Tibial artery (tissue), 4 donors: Measurements from ENCODE around the gene AMPD2.

Source experiments
- DNase-seq, 2 donors: peaks; one replicate each; pipeline ENCODE4 v3.0.0-alpha.2; 2019
- H3K27ac ChIP-seq, 2 donors: fragments of 200-600 bp; sonication (generic) in 1 of 2; 1 replicate in 1 of 2; 2 replicates in 1 of 2; pipeline ENCODE4 v1.5.1; 2018 to 2019; ENCODE audit warnings: mild to moderate bottlenecking in 1 of 2
- H3K27me3 ChIP-seq, 2 donors: fragments of 200-600 bp; sonication (generic) in 1 of 2; one replicate each; pipeline versions ENCODE4 v1.5.1 to v1.6.0; 2016 to 2019
- H3K36me3 ChIP-seq, 3 donors: fragments of 200-600 bp; sonication (generic) in 2 of 3; one replicate each; pipeline ENCODE4 v1.5.1; 2016 to 2019; ENCODE audit warnings: mild to moderate bottlenecking in 2 of 3
- H3K4me1 ChIP-seq, 4 donors: fragments of 200-600 bp; sonication (generic) in 2 of 4; 1 replicate in 3 of 4; 2 replicates in 1 of 4; pipeline ENCODE4 v1.5.1; 2016 to 2019
- H3K4me3 ChIP-seq, 2 donors: fragments of 200-600 bp; sonication (generic) in 1 of 2; 1 replicate in 1 of 2; 2 replicates in 1 of 2; pipeline ENCODE4 v1.5.1; 2018 to 2019; ENCODE audit warnings: mild to moderate bottlenecking in 2 of 2
- H3K9me3 ChIP-seq, 3 donors: fragments of 200-600 bp; sonication (generic) in 1 of 3; one replicate each; pipeline ENCODE4 v1.5.1; 2016 to 2019
- intact Hi-C: fragments of 100-400 bp; cut with DNase I; formaldehyde crosslinking; loops from one replicate; pipeline ENCODE4 v1.15.0; 2023; ENCODE audit warnings: low total_unique reads
- TF ChIP-seq, protein P1 (sequence below), 2 experiments: fragments of 200-600 bp in 1 of 2; fragments of 450-650 bp in 1 of 2; IDR thresholded peaks; one replicate each; pipeline ENCODE4 v1.5.1; 2017 to 2019; ENCODE audit warnings: antibody characterized with exemption in 2 of 2, mild to moderate bottlenecking in 1 of 2, moderate library complexity in 1 of 2

AMPD2 gene

DNA sequence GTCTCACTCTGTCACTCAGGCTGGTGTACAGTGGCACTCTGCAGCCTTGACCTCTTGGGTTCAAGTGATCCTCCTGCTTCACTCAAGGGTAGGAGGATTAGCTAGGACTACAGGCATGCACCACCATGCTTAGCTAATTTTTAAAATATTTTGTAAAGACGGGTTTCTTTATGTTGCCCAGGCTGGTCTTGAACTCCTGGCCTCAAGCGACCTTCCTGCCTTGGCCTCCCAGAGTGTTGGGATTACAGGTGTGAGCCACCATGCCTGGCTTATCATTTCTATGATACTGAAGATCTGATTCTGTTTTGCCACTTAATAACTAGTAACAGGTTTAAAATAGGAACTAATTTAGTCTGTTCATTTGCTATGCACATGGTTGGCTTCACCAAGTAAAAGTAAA lies 37.6 kb upstream of the AMPD2 start:
- no peak for DNase-seq
- Histone ChIP-seq H3K36me3 (peaks cover 60 to 65% (median 64%) of the 10 kb centered on the region in 3 donors), H3K9me3 (no peaks in the 10 kb centered on the region), H3K4me3 (no peak overlapping the region), H3K4me1 (peaks cover 0 to 21% (median 10%) of the 10 kb centered on the region in 4 donors), H3K27me3 (no peaks in the 10 kb centered on the region), H3K27ac (no peak overlapping the region)
- intact Hi-C loops = no loop called here
- TF ChIP-seq, protein P1, sequence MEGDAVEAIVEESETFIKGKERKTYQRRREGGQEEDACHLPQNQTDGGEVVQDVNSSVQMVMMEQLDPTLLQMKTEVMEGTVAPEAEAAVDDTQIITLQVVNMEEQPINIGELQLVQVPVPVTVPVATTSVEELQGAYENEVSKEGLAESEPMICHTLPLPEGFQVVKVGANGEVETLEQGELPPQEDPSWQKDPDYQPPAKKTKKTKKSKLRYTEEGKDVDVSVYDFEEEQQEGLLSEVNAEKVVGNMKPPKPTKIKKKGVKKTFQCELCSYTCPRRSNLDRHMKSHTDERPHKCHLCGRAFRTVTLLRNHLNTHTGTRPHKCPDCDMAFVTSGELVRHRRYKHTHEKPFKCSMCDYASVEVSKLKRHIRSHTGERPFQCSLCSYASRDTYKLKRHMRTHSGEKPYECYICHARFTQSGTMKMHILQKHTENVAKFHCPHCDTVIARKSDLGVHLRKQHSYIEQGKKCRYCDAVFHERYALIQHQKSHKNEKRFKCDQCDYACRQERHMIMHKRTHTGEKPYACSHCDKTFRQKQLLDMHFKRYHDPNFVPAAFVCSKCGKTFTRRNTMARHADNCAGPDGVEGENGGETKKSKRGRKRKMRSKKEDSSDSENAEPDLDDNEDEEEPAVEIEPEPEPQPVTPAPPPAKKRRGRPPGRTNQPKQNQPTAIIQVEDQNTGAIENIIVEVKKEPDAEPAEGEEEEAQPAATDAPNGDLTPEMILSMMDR (IDR thresholded peaks at IDR 0.05) = no peak

GRCh38 chr1:109584766-109585165 lies 34.9 kb upstream of the AMPD2 start:
- Histone ChIP-seq H3K27me3 (no peaks in the 10 kb centered on the region), H3K4me3 (no peak overlapping the region), H3K9me3 (no peaks in the 10 kb centered on the region), H3K27ac (no peak overlapping the region), H3K4me1 (peaks cover 0 to 2% (median under 1%) of the 10 kb centered on the region in 4 donors), H3K36me3 (peaks cover 79 to 85% (median 84%) of the 10 kb centered on the region in 3 donors)
- DNase-seq = no peak
- intact Hi-C loops = no loop called here
- TF ChIP-seq, protein P1 (IDR thresholded peaks at IDR 0.05) = no peak

DNA sequence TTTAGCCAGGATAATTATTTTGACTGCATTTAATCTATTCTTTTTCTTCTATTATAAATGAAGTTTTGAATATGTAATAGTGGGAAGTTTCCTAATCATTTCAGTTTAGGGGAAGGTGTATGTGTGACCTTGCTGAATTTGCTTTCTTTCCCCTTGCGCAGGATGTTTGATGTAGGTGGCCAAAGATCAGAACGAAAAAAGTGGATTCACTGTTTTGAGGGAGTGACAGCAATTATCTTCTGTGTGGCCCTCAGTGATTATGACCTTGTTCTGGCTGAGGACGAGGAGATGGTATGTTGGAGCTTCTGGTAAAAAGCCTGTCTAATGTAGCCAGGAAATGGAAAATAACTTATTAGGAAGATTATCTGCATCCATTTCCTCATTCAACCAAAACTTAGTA lies 33.6 kb upstream of the AMPD2 start:
- DNase-seq = no peak
- Histone ChIP-seq H3K9me3 (no peaks in the 10 kb centered on the region), H3K27me3 (no peaks in the 10 kb centered on the region), H3K36me3 (peaks cover 71 to 94% (median 76%) of the 10 kb centered on the region in 3 donors), H3K4me1 (no peaks in the 10 kb centered on the region), H3K27ac (no peak overlapping the region), H3K4me3 (no peak overlapping the region)
- intact Hi-C loops = no loop called here
- TF ChIP-seq, protein P1 (IDR thresholded peaks at IDR 0.05) = no peak

DNA sequence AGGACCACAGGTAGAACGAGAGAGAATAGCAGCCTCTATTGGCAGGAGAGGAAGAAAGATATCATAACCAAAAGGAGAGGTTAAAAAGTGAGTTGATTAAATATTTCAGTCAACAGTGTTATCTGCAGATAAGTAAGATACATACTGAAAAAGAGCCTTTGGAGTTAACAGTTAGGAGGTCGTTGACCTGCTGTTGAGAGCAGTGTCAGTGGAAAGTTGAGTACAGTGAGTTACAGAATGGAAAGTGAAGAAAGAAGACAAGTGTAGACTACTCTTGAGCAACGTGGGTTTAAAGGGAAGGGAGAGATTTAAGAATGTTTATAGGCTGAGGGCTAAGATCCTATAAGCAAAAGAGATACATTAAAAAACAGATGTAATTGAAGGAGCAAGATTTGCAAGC lies 30.5 kb upstream of the AMPD2 start:
- no peaks in the 10 kb centered on the region for H3K4me1 ChIP-seq
- H3K36me3 ChIP-seq = peaks cover 63 to 93% (median 83%) of the 10 kb centered on the region in 3 donors
- no peak overlapping the region for H3K4me3 ChIP-seq
- TF ChIP-seq, protein P1 (IDR thresholded peaks at IDR 0.05) = no peak
- H3K9me3 ChIP-seq = no peaks in the 10 kb centered on the region
- H3K27me3 ChIP-seq = no peaks in the 10 kb centered on the region
- intact Hi-C loops = no loop called here
- no peak overlapping the region for H3K27ac ChIP-seq
- no peak for DNase-seq

DNA sequence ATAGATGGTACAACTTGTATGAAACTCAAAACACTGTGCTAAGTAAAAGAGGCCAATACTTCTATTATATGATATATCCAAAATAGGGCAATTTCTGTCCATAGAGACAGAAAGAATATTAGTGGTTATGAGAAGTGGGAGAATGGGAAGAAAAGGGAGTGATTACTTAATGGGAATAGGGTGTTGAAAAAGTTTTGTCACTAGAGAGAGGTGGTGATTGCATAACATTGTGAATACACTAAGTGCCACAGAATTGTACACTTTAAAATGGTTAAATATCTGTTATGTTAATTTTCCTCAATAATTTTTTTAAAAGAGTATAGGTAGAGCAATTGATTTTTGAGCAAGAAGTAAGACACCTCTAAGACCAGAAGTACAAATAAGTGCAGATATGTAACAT lies 30.0 kb upstream of the AMPD2 start:
- no peaks in the 10 kb centered on the region for H3K27me3 ChIP-seq
- H3K27ac ChIP-seq = no peak overlapping the region
- no peaks in the 10 kb centered on the region for H3K4me1 ChIP-seq
- H3K4me3 ChIP-seq = no peak overlapping the region
- no peaks in the 10 kb centered on the region for H3K9me3 ChIP-seq
- H3K36me3 ChIP-seq = peaks cover 58 to 88% (median 82%) of the 10 kb centered on the region in 3 donors
- DNase-seq = no peak
- intact Hi-C loops = no loop called here
- TF ChIP-seq, protein P1 (IDR thresholded peaks at IDR 0.05) = no peak

DNA sequence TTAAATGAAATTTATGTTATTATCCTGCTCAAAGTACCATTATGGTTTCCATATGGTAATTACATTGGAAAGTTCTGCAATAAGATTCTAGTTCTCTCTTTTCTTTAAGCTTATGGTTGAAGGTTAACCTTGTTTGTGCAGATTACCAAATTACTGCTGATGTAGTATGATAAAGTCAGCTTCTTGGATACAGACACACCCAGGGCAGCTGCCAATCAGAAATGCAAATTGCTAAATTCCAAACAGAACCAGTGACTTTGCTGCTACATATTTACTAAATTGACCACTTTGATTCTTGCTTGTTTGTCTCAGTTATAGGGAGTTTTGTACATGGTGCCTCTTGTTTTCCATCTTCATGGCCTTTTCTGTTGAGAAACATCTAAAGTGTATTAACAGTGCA lies 26.7 kb upstream of the AMPD2 start:
- TF ChIP-seq, protein P1 (IDR thresholded peaks at IDR 0.05) = no peak
- no peak overlapping the region for H3K4me3 ChIP-seq
- no peak overlapping the region for H3K27ac ChIP-seq
- intact Hi-C loops = no loop called here
- H3K36me3 ChIP-seq = peaks cover 28 to 68% (median 68%) of the 10 kb centered on the region in 3 donors
- no peaks in the 10 kb centered on the region for H3K4me1 ChIP-seq
- no peaks in the 10 kb centered on the region for H3K9me3 ChIP-seq
- DNase-seq = no peak
- H3K27me3 ChIP-seq = no peaks in the 10 kb centered on the region
